Measurements from ENCODE around the gene PDE1A.
"Not testable (repeated sequence)": the region's sequence is repeated elsewhere in the genome, so short reads cannot be mapped to it uniquely, and the experiment has no call there.

The PDE1A gene

GRCh38 chr2:182404975-182405561 lies 21.8 kb downstream of the PDE1A start:
- peak; percentile 28 for DNase-seq

GRCh38 chr2:182404092-182404491 lies 22.7 kb downstream of the PDE1A start:
- no peak for DNase-seq

GRCh38 chr2:182393270-182393760 lies 33.5 kb downstream of the PDE1A start:
- no peak for DNase-seq

DNA sequence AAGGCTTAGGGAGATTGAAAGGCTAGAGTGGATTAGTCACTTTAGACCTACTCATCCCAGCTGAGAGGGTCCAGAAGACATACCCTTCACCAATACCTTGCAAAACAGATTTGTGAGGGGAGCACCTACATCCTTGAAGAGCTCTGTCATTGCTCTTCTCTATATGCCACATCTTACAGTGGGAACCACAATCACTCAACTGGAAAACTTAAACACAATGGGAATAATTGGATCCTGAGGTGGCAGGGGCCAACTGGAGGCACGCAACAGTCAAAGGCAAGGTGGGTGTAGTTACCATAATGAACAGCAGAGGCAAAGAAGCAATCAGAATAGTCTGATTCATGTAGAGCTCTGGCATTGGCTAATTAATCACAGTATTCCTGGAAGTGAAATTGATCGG lies 35.4 kb downstream of the PDE1A start:
- no peak for DNase-seq

DNA sequence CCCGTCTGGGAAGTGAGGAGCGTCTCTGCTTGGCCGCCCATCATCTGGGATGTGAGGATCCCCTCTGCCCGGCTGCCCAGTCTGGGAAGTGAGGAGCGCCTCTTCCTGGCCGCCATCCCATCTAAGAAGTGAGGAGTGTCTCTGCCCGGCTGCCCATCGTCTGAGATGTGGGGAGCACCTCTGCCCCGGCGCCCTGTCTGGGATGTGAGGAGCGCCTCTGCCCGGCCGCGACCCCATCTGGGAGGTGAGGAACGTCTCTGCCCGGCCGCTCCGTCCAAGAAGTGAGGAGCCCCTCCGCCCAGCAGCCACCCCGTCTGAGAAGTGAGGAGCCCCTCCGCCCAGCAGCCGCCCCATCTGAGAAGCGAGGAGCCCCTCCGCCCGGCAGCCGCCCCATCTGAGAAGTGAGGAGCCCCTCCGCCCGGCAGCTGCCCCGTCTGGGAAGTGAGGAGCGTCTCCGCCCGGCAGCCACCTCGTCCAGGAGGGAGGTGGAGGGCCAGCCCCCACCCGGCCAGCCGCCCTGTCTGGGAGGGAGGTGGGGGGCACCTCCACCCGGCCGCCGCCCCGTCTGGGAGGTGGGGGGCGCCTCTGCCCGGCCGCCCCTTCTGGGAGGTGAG lies 40.5 kb downstream of the PDE1A start:
- not testable (repeated sequence) for DNase-seq

GRCh38 chr2:182384860-182385259 lies 42.0 kb downstream of the PDE1A start:
- no peak for DNase-seq

DNA sequence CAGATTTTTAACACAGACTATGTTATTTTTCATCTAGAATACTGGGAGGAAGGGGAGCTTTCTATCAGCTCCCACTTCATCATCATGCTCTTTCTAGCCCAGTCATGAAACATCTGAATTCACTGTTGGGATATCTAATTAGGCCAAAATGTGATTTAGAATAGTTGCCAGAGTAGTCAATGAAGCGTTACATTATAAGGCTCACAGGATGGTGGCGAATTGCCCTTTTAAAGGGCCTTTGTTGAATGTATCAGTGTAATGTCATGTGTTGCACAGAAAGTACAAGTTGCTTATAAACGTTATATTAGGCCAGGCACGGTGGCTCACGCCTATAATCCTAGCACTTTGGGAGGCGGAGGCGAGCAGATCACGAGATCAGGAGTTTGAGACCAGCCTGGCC lies 45.6 kb downstream of the PDE1A start:
- DNase-seq = no peak

- DNase-seq = no peak
Measured at GRCh38 chr2:182379241-182379640, 47.6 kb downstream of the PDE1A start.

DNA sequence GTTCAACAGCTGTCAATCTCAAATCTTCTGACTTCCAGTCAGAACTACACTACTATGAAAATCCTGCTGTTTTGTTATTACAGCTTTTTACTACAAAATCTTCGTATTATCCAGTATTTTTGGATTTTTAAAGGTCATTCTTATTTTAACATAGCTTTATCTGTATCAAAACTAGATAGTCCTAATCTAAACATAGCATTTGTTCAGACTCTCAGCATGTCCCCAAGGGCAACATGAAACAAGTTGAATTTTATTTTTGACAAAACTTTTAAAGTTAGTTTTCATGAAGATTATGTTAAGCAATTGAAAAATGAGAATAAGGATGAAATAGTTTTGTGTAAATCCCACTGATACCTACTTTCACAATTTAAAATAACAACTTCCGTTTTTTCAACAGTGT lies 48.1 kb downstream of the PDE1A start:
- no peak for DNase-seq

DNA sequence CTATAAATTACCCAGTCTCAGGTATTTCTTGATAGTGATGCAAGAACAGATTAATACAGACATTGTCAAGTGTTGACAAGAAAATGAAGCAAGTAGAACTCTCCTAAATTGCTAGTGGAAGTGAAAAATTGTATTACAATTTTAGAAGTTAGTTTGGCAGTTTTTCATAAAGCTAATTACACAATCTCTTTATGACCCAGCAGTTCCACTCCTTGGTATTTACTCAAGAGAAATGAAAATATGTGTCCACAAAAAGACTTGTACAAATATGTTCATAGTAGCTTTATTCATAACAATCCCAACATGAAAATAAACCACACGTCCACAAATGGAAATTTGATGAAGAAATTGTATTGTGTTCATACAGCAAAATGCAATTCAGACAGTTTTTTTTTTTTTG lies 49.4 kb downstream of the PDE1A start:
- no peak for DNase-seq

DNA sequence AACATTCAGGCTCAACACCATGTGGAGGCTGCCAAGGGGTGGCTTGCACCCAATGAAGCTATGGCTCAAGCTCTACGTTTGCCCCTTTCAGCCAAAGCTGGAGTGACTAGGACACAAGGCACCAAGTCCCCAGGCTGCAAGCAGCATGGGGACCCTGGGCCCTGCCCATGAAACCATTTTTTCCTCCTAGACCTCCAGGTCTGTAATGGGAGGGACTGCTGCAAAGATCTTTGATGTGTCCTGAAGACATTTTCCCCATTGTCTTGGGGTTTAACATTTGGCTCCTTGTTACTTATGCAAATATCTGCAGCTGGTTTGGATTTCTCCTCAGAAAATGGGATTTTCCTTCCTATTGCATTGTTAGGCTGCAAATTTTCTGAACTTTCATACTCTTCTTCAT lies 51.0 kb downstream of the PDE1A start:
- DNase-seq = no peak

GRCh38 chr2:182372661-182373060 lies 54.2 kb downstream of the PDE1A start:
- DNase-seq = no peak

DNA sequence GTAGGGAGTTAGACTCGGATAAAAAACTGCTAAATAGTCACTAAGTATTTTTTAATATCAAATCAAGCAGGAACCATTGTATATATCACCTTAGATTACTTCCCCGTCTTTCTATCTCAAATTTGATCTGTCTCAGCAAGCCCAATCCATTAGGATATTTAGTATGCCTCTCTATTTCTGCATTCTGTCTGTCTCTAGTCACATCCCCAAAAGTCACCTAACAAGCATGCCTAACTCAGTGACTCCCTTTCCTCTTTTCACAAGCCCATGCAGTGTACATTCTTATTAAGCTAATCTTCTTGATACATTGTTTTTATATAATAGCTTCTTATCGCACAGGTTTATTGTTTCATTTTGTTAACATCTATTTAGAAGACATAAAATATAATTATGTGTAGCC lies 57.8 kb downstream of the PDE1A start:
- no peak for DNase-seq

DNA sequence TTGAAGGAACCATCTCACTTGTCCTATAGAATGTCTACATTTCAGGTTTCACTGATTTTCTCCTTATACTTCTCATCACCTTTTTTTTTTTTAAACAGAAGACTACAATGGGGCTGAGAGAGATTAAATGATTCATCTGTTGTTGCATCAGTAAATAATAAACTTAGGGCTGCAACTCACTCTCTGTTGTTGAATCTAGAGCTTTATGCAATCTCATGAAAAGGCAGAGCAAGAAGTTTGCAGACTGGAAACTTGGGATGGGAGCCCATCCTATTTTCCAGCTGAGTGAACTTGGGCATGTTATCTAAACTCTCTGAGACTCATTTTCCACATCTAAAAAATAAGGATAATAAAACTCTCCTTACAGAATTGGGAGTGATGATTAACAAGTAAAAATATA lies 58.4 kb downstream of the PDE1A start:
- no peak for DNase-seq

DNA sequence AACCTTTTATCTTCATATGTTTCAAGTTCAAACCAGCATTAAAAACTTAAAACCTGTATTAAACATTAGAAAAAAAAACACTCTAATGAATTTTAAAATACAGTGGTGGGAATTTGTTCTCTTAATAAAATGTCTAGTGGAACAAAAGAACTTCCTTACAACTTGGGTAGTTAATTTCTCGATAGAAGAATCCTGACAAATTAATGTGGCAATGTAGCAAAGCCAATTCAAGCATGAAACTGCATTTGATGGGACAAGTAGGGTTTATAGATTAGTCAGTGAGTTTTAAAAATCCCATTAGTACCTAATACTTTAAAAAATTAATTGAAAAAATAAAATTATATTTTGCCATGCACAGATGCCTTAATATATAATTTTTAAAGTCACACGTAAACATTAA lies 59.4 kb downstream of the PDE1A start:
- DNase-seq = no peak

- no peak for DNase-seq
Measured at GRCh38 chr2:182366628-182367027, 60.2 kb downstream of the PDE1A start.

DNA sequence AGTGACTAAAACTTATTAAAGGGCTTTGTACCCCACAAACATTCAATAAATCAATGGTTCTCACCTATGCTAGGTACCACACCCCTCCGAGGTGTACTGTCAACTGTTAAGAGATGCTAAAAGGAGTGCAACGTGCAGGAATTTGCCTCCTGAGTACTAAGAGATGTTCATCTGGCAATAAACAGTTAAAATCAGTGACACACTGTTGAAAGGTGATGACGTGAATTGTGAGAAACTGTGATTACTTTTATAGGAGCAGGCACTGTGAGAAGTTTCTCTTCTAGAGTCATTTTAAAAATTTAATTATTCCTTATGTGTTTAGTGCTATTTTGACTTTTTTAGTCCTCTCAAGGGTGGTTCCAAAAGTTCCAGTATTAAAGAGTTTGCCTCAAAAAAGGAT lies 61.0 kb downstream of the PDE1A start:
- no peak for DNase-seq

DNA sequence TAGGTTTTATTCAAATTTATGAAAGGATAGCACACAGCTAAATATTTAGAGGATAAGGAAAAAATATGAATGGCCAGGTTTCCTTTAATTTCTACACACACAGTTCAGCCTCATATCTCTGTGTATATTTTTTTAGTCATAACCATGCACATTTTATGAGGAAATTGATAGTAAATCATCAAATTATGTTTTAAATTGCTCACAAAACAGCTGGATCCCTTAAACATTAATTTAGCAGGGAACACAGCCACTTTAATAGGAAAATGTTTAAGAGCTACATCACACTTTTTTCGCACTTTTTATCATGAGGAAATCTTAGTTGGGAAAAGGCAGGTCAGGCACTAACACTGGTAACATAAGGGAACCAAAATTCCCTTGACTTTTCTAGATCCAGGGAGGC lies 65.4 kb downstream of the PDE1A start:
- DNase-seq = no peak

- DNase-seq = no peak
Measured at GRCh38 chr2:182360663-182361260, 66.1 kb downstream of the PDE1A start.

DNA sequence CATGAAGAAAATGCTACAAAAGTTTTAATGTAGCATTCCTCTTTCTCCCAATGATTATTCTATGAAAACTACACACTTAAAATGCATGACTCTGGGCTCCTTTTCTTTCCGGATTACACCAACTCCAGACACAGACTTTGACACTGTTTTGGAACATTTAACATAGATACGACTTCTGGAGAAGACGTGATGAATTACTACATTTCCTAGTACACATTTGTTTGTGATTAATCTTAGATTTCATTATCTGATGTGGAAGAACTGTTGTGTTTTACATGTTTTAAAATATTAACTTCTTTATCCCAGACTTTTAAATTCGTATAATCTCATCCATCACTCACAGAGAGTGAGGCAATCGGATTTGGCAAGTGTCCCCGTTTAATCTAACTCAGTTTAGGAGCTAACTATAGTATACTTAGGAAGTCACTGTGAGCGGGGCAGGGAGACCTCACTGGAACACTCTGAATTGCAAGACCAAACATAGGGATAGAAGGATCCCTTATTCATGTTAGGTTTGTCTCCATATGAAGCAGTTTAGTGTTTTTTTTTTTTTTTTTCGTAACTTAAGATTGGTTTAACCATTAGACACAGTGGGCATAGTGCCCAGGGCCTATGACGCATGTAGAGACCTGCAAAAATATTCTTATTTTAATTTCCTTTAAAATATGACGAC lies 66.7 kb downstream of the PDE1A start:
- no peak for DNase-seq

- DNase-seq = no peak
Measured at GRCh38 chr2:182359027-182359989, 67.5 kb downstream of the PDE1A start.

- DNase-seq = no peak
Measured at GRCh38 chr2:182358601-182359000, 68.2 kb downstream of the PDE1A start.

DNA sequence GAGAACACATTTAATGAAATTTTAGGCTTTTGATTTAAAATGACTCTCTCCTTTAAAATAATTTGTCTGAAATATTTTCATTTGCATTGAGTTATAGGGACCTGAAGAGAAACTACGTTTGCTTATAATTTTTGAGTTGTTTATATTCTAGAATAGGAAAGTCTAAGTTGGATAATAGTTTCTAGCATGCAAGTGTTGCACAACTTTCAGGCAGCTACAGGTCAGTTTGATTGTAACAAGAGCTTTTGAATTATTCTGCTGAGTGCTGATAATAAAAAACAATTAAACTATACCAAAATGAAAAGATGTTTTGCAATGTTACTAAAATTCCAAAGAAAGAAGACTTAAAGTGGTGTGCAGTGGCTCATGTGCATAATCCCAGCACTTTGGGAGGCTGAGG lies 71.0 kb downstream of the PDE1A start:
- no peak for DNase-seq
